DND-41 (cell line): ENCODE data around the gene NPFFR1.

ENCODE experiments used
- CTCF ChIP-seq: IDR thresholded peaks from 2 replicates; pipeline ENCODE4 v1.5.1; 2012; ENCODE audit warnings: borderline replicate concordance, low read length, moderate library complexity, mild to moderate bottlenecking; ENCODE audit not compliant: poor library complexity, severe bottlenecking; ENCODE audit errors: extremely low read depth
- EZH2 ChIP-seq: IDR thresholded peaks from 3 replicates; pipeline ENCODE4 v1.6.1; 2012; ENCODE audit warnings: borderline replicate concordance, low read depth, mild to moderate bottlenecking, moderate library complexity, low read length, inconsistent platforms; ENCODE audit not compliant: severe bottlenecking

GRCh38 chr10:70315276-70315675, 31.5 kb upstream of the NPFFR1 start:
- no peak for TF ChIP-seq CTCF
- TF ChIP-seq EZH2 = no peak
